Activated effector memory CD4-positive, alpha-beta T cell treated with Interleukin-2 at 50 U/mL for 16 hours (primary cell): ENCODE results near the gene RAP2B.
"Not testable (repeated sequence)": the region's sequence is repeated elsewhere in the genome, so short reads cannot be mapped to it uniquely, and the experiment has no call there.

ENCODE experiments used
- DNase-seq: peaks from one replicate; pipeline ENCODE4 v3.0.0-alpha.2; 2020

The RAP2B gene

GRCh38 chr3:153161138-153161713 lies 800 bp upstream of the RAP2B start:
- DNase-seq: peak; percentile 85

DNA sequence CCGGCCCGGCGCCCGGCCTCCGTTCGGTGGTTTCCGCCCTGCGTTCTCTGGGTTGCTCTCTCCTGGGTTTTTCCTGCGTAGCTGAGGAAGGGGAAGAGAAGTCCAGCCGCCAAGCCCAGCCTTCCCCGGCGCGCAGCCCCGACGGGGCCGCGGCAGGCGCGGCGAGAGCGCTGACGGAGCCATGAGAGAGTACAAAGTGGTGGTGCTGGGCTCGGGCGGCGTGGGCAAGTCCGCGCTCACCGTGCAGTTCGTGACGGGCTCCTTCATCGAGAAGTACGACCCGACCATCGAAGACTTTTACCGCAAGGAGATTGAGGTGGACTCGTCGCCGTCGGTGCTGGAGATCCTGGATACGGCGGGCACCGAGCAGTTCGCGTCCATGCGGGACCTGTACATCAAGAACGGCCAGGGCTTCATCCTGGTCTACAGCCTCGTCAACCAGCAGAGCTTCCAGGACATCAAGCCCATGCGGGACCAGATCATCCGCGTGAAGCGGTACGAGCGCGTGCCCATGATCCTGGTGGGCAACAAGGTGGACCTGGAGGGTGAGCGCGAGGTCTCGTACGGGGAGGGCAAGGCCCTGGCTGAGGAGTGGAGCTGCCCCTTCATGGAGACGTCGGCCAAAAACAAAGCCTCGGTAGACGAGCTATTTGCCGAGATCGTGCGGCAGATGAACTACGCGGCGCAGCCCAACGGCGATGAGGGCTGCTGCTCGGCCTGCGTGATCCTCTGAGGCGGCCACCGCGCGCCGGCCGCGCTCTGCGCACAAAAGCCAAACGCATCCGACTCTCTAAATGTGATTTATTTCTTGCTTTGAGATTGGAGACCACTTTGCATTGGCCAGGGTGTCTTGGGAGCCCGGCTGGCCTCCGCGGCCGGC lies 727 bp downstream of the RAP2B start:
- peak; percentile 40 for DNase-seq

- DNase-seq: no peak
These were observed 1.3 kb downstream of the RAP2B start for GRCh38 chr3:153163393-153163724.

- no peak for DNase-seq
These were observed 1.9 kb downstream of the RAP2B start for GRCh38 chr3:153163756-153164550.

GRCh38 chr3:153165261-153165681 lies 3.2 kb downstream of the RAP2B start:
- no peak for DNase-seq

- DNase-seq: no peak
These were observed 4.2 kb downstream of the RAP2B start for GRCh38 chr3:153166206-153166605.

- no peak for DNase-seq
These were observed 4.8 kb downstream of the RAP2B start for GRCh38 chr3:153166796-153167195.

DNA sequence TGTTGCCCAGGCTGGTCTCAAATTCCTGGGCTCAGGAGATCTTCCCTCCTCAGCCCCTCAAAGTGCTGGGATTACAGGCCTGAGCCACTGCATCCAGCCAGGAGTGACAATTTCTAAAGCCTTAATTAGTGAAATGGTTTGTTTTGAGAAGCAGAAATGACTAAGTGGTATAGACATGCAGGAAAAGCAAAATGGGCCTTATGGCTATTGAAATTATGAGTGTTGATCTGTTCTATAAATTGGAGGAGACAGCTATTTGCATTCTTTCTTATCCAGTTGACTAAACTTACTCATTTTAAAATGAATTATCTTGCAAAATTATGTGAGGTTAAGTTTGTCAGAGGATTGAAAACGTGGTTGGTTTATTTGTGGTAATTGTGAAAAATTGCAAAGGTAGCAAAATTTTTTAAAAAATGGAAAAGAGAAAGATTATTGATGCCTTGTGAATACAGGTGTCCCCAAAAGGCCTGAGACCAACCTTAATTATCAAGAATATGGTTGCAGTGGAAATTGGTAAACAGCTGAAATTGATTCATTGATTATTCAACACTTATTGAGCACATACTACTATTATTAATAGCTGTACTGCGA lies 7.9 kb downstream of the RAP2B start:
- no peak for DNase-seq

DNA sequence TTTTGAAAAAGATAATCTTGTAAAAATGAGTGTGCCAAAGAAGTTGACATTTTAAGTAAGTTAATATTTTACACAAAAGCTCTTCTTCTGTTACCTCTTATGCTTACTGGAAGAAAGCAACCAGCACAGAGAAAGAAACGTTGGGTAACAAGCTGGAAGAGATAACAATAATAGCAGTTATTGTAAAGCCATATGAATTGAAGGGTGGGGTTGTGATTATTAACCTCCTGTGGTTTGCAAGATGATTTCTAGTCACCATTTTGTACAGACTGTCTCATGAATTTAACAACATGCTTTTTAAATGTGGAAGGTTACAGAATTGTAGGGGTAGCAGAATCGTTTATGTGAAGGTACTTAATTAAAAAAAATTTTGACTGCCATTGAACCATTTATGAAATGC lies 9.2 kb downstream of the RAP2B start:
- no peak for DNase-seq

DNA sequence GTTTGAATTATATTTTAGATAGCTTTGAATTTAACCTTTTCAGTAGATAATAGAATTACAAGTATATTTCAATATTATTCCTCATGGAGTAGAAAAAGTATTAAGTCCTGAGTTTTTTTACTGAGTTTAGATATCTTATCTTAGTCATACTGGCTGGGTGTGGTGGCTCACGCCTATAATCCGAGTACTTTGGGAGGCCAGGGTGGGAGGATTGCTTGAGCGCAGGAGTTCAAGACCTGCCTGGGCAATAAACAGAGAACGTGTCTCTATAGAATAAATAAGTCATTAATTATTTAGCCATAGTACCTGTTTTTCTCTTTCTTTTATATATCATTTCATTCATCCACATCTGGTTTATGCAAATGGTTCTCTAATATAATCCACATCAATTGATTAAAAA lies 9.9 kb downstream of the RAP2B start:
- DNase-seq: no peak

DNA sequence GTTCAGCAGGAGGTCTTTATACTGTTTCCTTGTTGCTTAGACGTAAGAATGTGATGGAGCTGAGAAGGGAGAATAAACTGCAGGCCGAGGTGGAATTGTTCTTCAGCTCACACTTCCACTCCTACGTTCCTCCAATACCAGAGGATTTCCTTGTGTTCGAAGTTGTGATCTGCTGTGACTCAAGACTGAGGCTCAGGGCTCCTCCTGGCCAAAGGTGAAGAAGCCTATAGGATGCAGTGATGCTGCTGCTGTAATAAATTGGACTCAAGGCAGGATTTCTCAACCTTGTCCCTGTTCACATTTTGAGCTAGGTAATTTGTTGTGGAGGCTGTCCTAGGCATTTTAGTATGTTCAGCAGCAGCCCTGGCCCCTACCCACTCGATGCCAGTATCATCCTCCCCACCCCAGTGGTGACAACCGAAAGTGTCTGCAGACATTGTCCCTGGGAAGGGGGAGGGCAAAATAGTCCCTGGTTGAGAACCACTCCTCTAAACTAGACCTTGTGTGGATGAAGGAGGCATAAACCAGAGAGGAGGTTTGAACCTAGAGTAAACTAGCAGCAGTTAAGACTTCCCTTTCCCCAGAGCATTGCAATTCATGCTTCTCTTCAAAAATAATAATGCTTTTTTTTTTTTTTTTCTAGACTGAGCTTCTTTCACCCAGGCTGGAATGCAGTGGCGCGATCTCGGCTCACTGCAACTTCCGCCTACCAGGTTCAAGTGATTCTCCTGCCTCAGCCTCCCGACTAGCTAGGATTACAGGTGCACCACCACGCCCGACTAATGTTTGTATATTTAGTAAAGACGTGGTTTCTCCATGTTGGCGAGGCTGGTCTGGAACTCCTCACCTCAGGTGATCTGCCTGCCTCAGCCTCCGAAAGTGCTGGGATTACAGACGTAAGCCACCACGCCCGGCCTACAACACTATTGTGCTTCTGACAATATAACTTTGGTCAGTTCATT lies 11.1 kb downstream of the RAP2B start:
- DNase-seq: no peak

GRCh38 chr3:153173758-153174516 lies 11.9 kb downstream of the RAP2B start:
- no peak for DNase-seq

DNA sequence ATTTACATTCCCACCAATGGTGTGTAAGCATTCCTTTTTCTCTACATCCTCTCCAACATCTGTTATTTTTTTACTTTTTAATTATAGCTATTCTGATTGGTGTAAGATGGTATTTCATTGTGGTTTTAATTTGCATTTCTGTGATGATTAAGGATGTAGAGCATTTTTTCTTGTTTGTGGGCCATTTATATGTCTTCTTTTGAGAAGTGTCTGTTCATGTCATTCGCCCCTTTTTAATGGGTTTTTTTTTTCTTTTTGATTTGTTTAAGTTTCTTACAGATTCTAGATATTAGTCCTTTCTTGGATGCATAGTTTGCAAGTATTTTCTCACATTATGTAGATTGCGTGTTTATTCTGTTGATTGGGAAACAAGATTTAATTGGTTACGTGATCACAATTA lies 14.2 kb downstream of the RAP2B start:
- DNase-seq: no peak

GRCh38 chr3:153180860-153181372 lies 18.9 kb downstream of the RAP2B start:
- DNase-seq: no peak

- no peak for DNase-seq
These were observed 20.7 kb downstream of the RAP2B start for GRCh38 chr3:153182501-153183293.

DNA sequence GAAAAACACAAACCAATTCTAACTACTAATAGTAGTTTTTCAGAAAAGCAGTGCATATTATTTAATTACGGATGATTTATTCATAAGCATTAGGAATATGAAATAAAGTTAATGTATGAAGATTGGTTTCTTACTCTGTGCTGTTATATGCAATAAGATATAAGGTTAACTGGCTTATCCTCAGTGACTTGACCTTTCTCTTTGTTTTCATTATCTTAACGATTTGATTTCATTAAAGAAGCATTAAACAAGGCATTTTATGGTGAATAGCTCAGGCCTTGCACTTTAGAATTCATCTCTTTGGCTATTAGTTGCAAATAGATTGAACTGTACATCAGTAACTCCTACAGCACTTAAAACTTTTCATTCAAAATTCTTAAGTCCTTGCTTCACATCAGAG lies 28.9 kb downstream of the RAP2B start:
- no peak for DNase-seq

DNA sequence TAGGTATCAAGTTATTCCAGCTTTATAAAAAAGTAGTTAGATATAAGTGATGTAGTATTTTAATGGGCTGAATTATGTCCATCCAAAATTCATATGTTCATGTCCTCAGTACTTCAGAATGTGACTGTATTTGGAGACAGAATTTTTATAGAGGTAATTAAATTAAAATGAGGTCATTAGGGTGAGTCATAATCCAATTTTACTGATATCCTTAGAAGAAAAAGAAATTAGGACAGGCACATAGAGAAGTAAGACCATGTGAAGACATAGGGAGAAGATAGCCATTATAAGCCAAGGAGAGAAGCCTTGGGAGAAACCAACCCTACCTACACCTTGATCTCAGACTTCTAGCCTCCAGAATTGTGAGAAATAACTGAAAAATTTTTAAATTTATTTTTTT lies 30.3 kb downstream of the RAP2B start:
- no peak for DNase-seq

- DNase-seq: not testable (repeated sequence)
These were observed 31.9 kb downstream of the RAP2B start for GRCh38 chr3:153193786-153194476.

- DNase-seq: no peak
These were observed 33.4 kb downstream of the RAP2B start for GRCh38 chr3:153195349-153195879.
